Parathyroid adenoma (tissue), 2 donors: ENCODE measurements around the gene STK17A.
"Not testable (repeated sequence)": the region's sequence is repeated elsewhere in the genome, so short reads cannot be mapped to it uniquely, and the experiment has no call there.

Source experiments
- H2AFZ ChIP-seq: fragments of 300-600 bp; sonication (generic); one replicate; pipeline ENCODE4 v1.7.0; 2017; ENCODE audit warnings: antibody characterized with exemption, mild to moderate bottlenecking
- H3K27ac ChIP-seq: fragments of 300-600 bp; sonication (generic); one replicate; pipeline ENCODE4 v1.7.0; 2017
- H3K27me3 ChIP-seq: fragments of 300-600 bp; sonication (generic); one replicate; pipeline ENCODE4 v1.7.0; 2017; ENCODE audit warnings: low read length; ENCODE audit not compliant: control insufficient read depth, insufficient read depth
- H3K36me3 ChIP-seq: fragments of 300-600 bp; sonication (generic); one replicate; pipeline ENCODE4 v1.7.0; 2017; ENCODE audit warnings: low read length; ENCODE audit not compliant: control insufficient read depth, insufficient read depth
- H3K4me1 ChIP-seq: fragments of 300-600 bp; sonication (generic); one replicate; pipeline ENCODE4 v1.7.0; 2017; ENCODE audit warnings: control low read depth
- H3K4me2 ChIP-seq: fragments of 300-600 bp; sonication (generic); one replicate; pipeline ENCODE4 v1.7.0; 2017; ENCODE audit warnings: low read length
- H3K4me3 ChIP-seq: fragments of 300-600 bp; sonication (generic); one replicate; pipeline ENCODE4 v1.7.0; 2017; ENCODE audit warnings: low read depth, low read length
- H3K79me2 ChIP-seq: fragments of 300-600 bp; sonication (generic); one replicate; pipeline ENCODE4 v1.7.0; 2017; ENCODE audit warnings: control low read depth
- H3K9ac ChIP-seq: fragments of 300-600 bp; sonication (generic); one replicate; pipeline ENCODE4 v1.7.0; 2017; ENCODE audit warnings: mild to moderate bottlenecking
- H3K9me3 ChIP-seq: fragments of 300-600 bp; sonication (generic); one replicate; pipeline ENCODE4 v1.7.0; 2017; ENCODE audit warnings: low read length; ENCODE audit not compliant: control insufficient read depth
- CTCF ChIP-seq: fragments of 300-600 bp; sonication (generic); IDR thresholded peaks from one replicate; pipeline ENCODE4 v1.7.0; 2017; ENCODE audit warnings: antibody characterized with exemption, mild to moderate bottlenecking
- donor health status: primary hyperparathyroidism.

The STK17A gene

DNA sequence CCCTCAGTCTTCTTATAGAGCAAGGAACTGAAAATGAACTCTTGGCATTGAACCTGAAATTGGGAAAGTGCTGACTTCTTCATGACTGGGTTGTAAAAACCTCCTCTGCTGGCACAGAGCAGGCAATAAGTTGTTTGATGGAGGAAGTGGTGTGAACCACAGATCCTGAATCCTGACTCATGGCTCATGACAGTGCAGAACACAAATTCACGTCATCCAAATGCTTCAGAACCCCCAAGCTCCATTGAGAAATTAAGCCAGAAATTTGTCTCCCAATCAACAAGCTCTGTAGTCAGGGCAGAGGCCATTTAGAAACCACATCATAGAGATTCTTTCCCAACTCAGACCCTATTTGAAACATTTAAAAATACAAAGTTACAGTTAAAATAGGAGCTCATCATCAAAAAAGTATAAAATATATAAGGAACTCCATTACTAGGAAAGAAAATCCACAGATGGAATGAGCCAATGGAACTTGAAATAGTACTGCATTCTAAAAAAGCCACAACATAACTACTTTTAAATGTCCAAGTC lies 10.3 kb upstream of the STK17A start:
- Histone ChIP-seq H3K36me3 (no peaks in the 10 kb centered on the region), H3K27me3 (no peaks in the 10 kb centered on the region), H3K9me3 (no peaks in the 10 kb centered on the region), H3K9ac (no peak overlapping the region), H3K4me2 (no peak overlapping the region), H3K4me3 (no peak overlapping the region), H3K4me1 (no peaks in the 10 kb centered on the region), H3K79me2 (no peaks in the 10 kb centered on the region), H3K27ac (no peak overlapping the region), H2AFZ (no peak overlapping the region)
- TF ChIP-seq CTCF: no peak

DNA sequence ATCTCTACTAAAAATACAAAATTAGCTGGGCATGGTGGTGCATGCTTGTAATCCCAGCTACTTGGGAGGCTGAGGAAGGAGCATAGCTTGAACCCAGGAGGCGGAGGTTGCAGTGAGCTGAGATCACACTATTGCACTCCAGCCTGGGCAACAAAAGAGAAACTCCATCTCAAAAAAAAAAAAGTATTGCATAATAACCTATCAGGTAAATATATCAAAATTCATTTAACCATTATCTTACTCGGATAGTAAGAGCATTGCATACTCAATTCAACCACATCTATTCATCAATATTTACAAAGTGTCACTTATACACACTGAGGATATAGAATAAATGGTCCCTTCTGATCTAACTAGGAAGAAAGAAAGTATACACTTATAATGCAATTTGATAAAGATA lies 9.1 kb upstream of the STK17A start:
- not testable (repeated sequence) for H3K27me3 ChIP-seq, H2AFZ ChIP-seq, H3K4me3 ChIP-seq, H3K27ac ChIP-seq, H3K9me3 ChIP-seq, H3K4me2 ChIP-seq, H3K36me3 ChIP-seq, H3K4me1 ChIP-seq, H3K79me2 ChIP-seq, H3K9ac ChIP-seq

- H3K4me3 ChIP-seq: no peak overlapping the region
- H3K9ac ChIP-seq: no peak overlapping the region
- H3K27me3 ChIP-seq: no peaks in the 10 kb centered on the region
- no peak overlapping the region for H3K4me2 ChIP-seq
- no peaks in the 10 kb centered on the region for H3K9me3 ChIP-seq
- H3K27ac ChIP-seq: no peak overlapping the region
- no peaks in the 10 kb centered on the region for H3K36me3 ChIP-seq
- H2AFZ ChIP-seq: no peak overlapping the region
- no peaks in the 10 kb centered on the region for H3K4me1 ChIP-seq
- H3K79me2 ChIP-seq: no peaks in the 10 kb centered on the region
- no peak for TF ChIP-seq CTCF
Observed at GRCh38 chr7:43575506-43575905, 7.4 kb upstream of the STK17A start.

DNA sequence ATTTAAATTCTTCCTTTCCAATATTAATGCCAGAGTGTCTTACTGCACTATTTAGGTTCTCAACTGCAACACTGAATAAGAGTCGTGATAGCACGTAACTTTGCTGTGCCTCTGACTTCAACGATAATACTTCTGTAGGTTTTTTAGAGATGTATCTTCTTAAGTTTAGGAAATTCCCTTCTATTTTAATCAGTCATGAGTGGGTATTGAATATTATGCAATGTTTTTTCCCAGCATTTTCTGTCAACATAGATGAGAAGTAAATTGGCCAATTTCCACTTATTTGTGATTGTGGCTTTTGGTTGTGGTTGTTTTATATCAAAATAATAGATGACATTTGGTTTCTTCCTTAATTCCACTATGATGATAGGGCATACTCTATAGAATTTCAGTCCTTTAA lies 6.7 kb upstream of the STK17A start:
- no peaks in the 10 kb centered on the region for H3K27me3 ChIP-seq
- H2AFZ ChIP-seq: no peak overlapping the region
- no peak overlapping the region for H3K4me2 ChIP-seq
- no peaks in the 10 kb centered on the region for H3K79me2 ChIP-seq
- no peak overlapping the region for H3K4me3 ChIP-seq
- H3K9me3 ChIP-seq: no peaks in the 10 kb centered on the region
- no peak for TF ChIP-seq CTCF
- H3K27ac ChIP-seq: no peak overlapping the region
- H3K9ac ChIP-seq: no peak overlapping the region
- H3K4me1 ChIP-seq: no peaks in the 10 kb centered on the region
- H3K36me3 ChIP-seq: no peaks in the 10 kb centered on the region

DNA sequence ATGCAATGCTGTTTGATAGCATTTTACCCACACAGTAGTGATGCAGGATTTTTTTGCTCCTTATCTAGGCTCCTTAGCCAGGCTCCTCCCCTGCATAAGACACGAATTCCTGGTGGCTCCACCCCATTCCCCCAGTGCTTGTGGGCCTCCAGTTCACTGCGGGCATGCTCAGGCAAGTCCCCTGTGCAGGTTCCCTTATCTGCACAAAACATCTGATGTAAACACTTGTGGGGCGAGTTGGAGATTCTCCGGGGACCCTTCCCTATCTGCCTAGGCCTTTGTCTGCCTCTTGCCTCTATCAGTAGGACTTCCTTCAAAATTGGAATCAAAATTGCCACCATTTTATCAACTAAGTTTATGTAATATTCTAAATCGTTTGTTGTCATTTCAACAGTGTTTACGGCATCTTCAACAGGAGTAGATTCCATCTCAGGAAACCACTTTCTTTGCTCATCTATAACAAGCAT lies 5.4 kb upstream of the STK17A start:
- TF ChIP-seq CTCF: no peak
- no peak overlapping the region for H3K4me3 ChIP-seq
- no peak overlapping the region for H3K27ac ChIP-seq
- no peaks in the 10 kb centered on the region for H3K9me3 ChIP-seq
- H3K9ac ChIP-seq: no peak overlapping the region
- H3K27me3 ChIP-seq: no peaks in the 10 kb centered on the region
- no peaks in the 10 kb centered on the region for H3K79me2 ChIP-seq
- no peaks in the 10 kb centered on the region for H3K4me1 ChIP-seq
- H2AFZ ChIP-seq: no peak overlapping the region
- H3K4me2 ChIP-seq: no peak overlapping the region
- no peaks in the 10 kb centered on the region for H3K36me3 ChIP-seq
